Upper lobe of right lung (tissue), 1 donor: Measurements from ENCODE around the gene PLET1. TPM values are rescaled to one million over a fixed set of nuclear protein-coding genes. Genes with fewer than 3 reads are reported as not detected.
A peak's percentile ranks its signal among the peaks of the same experiment; 100 is the strongest.

ENCODE experiments used
- ATAC-seq: fragments of 200-7000 bp; cut with Tn5 transposase; one replicate; pipeline ENCODE4 v1.9.1; 2020; ENCODE audit warnings: mild to moderate bottlenecking, moderate library complexity
- DNase-seq: peaks from one replicate; pipeline ENCODE4 v3.0.0-alpha.2; 2020
- H3K27ac ChIP-seq: fragments of 200-600 bp; one replicate; pipeline ENCODE4 v1.8.0; 2022
- H3K27me3 ChIP-seq: fragments of 200-600 bp; one replicate; pipeline ENCODE4 v1.8.0; 2022; ENCODE audit warnings: mild to moderate bottlenecking
- H3K36me3 ChIP-seq: fragments of 200-600 bp; one replicate; pipeline ENCODE4 v1.8.0; 2022
- H3K4me1 ChIP-seq: fragments of 200-600 bp; one replicate; pipeline ENCODE4 v1.8.0; 2022
- H3K4me3 ChIP-seq: fragments of 200-600 bp; one replicate; pipeline ENCODE4 v1.8.0; 2022; ENCODE audit warnings: mild to moderate bottlenecking
- H3K9me3 ChIP-seq: fragments of 200-600 bp; one replicate; pipeline ENCODE4 v1.8.0; 2022
- CTCF ChIP-seq: fragments of 200-600 bp; IDR thresholded peaks from one replicate; pipeline ENCODE4 v1.8.0; 2022; ENCODE audit warnings: antibody characterized with exemption
- intact Hi-C: fragments of 100-400 bp; cut with DNase I; formaldehyde crosslinking; loops from one replicate; pipeline ENCODE4 v1.11.0; 2022
- long read RNA-seq: library from polyadenylated mRNA; unstranded; transcript quantifications from one replicate; pipeline ENCODE4 v2.0.0, GENCODE V29; 2021
- total RNA-seq: library from RNA; stranded (reverse); fragmentation: NEBNext Ultra II Directional; extraction: Animal tissue kit (Norgen Biotek cat#: 25700); gene quantifications from one replicate; pipeline ENCODE4 v1.2.1, GENCODE V29; 2021
- donor health status: DM: no; HTN: yes; CAD: no; lungs with severe emphysema.

PLET1 gene
- not detected for total RNA-seq
- long read RNA-seq, partial matches to known transcripts: 0 of 1 reads
- long read RNA-seq, other reads (novel, unspliced or antisense): 1 of 1 reads

GRCh38 chr11:112260490-112260889 lies at the start of gene PLET1:
Gene PLET1 (minus strand): TSS chr11:112260860. CDS start chr11:112260589, 271 bp downstream.
- no peak for ATAC-seq
- no peak for TF ChIP-seq CTCF

GRCh38 chr11:112310419-112310818 lies 49.8 kb upstream of the PLET1 start:
- intact Hi-C loops: no loop called here
- H3K4me3 ChIP-seq: no peak overlapping the region
- TF ChIP-seq CTCF: no peak
- no peaks in the 10 kb centered on the region for H3K36me3 ChIP-seq
- no peaks in the 10 kb centered on the region for H3K27me3 ChIP-seq
- no peaks in the 10 kb centered on the region for H3K4me1 ChIP-seq
- no peak overlapping the region for H3K27ac ChIP-seq
- DNase-seq (no peak), ATAC-seq (peak; percentile 20)
- H3K9me3 ChIP-seq: no peaks in the 10 kb centered on the region

More at GRCh38 chr11:112260490-112260889, at the start of gene PLET1:
- Histone ChIP-seq H3K36me3 (no peaks in the 10 kb centered on the region), H3K27me3 (no peaks in the 10 kb centered on the region), H3K4me3 (no peak within 1 kb of the TSS), H3K27ac (no peak within 1 kb of the TSS), H3K9me3 (no peaks in the 10 kb centered on the region), H3K4me1 (no peaks in the 10 kb centered on the region)
- DNase-seq: no peak
- intact Hi-C loops: no loop called here

GRCh38 chr11:112308651-112309050 lies 48.0 kb upstream of the PLET1 start:
- Histone ChIP-seq H3K27ac (no peak overlapping the region), H3K9me3 (no peaks in the 10 kb centered on the region), H3K4me3 (no peak overlapping the region), H3K4me1 (no peaks in the 10 kb centered on the region), H3K36me3 (no peaks in the 10 kb centered on the region), H3K27me3 (no peaks in the 10 kb centered on the region)
- no peak for DNase-seq
- intact Hi-C loops: no loop called here
- no peak for TF ChIP-seq CTCF
- no peak for ATAC-seq

GRCh38 chr11:112307616-112308015 lies 47.0 kb upstream of the PLET1 start:
- Histone ChIP-seq H3K9me3 (no peaks in the 10 kb centered on the region), H3K36me3 (no peaks in the 10 kb centered on the region), H3K4me1 (peaks cover under 1% of the 10 kb centered on the region), H3K27ac (no peak overlapping the region), H3K27me3 (no peaks in the 10 kb centered on the region), H3K4me3 (no peak overlapping the region)
- DNase-seq (no peak), ATAC-seq (no peak)
- intact Hi-C loops: no loop called here
- TF ChIP-seq CTCF: no peak

GRCh38 chr11:112306230-112306629 lies 45.6 kb upstream of the PLET1 start:
- intact Hi-C loops: no loop called here
- TF ChIP-seq CTCF: no peak
- H3K27ac ChIP-seq: no peak overlapping the region
- peaks cover 8% of the 10 kb centered on the region for H3K4me1 ChIP-seq
- no peaks in the 10 kb centered on the region for H3K27me3 ChIP-seq
- H3K9me3 ChIP-seq: no peaks in the 10 kb centered on the region
- H3K36me3 ChIP-seq: no peaks in the 10 kb centered on the region
- H3K4me3 ChIP-seq: no peak overlapping the region
- ATAC-seq (no peak), DNase-seq (no peak)

- no peaks in the 10 kb centered on the region for H3K27me3 ChIP-seq
- H3K36me3 ChIP-seq: no peaks in the 10 kb centered on the region
- TF ChIP-seq CTCF: no peak
- no peak overlapping the region for H3K4me3 ChIP-seq
- H3K4me1 ChIP-seq: peaks cover 8% of the 10 kb centered on the region
- no peak overlapping the region for H3K27ac ChIP-seq
- intact Hi-C loops: no loop called here
- no peaks in the 10 kb centered on the region for H3K9me3 ChIP-seq
- ATAC-seq (peak; percentile 12), DNase-seq (no peak)
Measured at GRCh38 chr11:112304914-112305313, 44.3 kb upstream of the PLET1 start.
